ENCODE measurements around the gene AXIN1.
A peak's percentile ranks its signal among the peaks of the same experiment; 100 is the strongest.

The AXIN1 gene

DNA sequence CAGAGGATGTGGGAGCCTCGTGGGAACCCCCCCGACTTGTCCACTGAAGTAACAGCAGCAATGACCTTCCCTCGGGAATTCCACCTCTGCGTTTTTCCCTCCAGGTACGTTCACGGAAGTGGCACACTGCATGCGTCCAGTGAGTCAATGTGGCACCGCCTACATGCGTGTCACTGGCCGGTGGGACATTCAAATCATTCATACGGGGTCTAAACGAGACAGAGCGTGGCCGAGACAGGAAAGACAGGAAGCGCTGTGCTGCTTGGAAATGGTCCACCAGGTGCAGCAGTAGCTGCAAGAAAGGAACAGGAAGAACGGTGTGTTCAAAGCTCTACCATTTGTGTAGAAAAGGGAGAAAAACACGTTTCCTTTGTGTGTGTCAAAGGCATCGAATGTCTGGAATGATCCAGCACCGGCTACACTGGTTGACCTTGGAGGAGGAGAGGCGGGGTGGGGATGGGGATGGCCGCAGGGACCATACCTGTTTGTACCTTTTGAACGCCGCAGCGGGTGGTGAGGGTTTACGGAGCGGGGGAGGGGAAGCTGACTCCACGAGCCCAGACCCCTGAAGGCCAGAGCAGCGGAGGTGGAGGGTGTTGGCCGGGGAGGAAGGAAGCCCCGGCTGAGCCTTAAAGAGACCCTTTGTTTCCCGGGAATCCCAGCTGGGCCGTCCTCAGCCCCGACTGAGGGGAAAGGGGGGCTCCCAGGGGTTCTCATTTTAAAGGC is 31.0 kb upstream of the AXIN1 start:
- H4K20me1 ChIP-seq (ENCODE audit: insufficient read depth, low read length, poor library complexity, severe bottlenecking), result no peaks in the 10 kb centered on the region
- peak overlapping the region; percentile 19; the same call in 1 of the 2 replicates for H2AFZ ChIP-seq (ENCODE audit: low read length)
- no peak for TF ChIP-seq EZH2phosphoT487 (IDR thresholded peaks at IDR 0.05; ENCODE audit: borderline replicate concordance)
- TF ChIP-seq, protein P1, sequence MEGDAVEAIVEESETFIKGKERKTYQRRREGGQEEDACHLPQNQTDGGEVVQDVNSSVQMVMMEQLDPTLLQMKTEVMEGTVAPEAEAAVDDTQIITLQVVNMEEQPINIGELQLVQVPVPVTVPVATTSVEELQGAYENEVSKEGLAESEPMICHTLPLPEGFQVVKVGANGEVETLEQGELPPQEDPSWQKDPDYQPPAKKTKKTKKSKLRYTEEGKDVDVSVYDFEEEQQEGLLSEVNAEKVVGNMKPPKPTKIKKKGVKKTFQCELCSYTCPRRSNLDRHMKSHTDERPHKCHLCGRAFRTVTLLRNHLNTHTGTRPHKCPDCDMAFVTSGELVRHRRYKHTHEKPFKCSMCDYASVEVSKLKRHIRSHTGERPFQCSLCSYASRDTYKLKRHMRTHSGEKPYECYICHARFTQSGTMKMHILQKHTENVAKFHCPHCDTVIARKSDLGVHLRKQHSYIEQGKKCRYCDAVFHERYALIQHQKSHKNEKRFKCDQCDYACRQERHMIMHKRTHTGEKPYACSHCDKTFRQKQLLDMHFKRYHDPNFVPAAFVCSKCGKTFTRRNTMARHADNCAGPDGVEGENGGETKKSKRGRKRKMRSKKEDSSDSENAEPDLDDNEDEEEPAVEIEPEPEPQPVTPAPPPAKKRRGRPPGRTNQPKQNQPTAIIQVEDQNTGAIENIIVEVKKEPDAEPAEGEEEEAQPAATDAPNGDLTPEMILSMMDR (conservative IDR thresholded peaks at IDR 0.05; ENCODE audit: low read length), result no peak
- H3K4me2 ChIP-seq (ENCODE audit: low read depth, low read length, poor library complexity, severe bottlenecking), result peak overlapping the region; percentile 79
- no peaks in the 10 kb centered on the region for H3K27me3 ChIP-seq (ENCODE audit: insufficient read depth, low read length, poor library complexity, severe bottlenecking)
- H3K4me3 ChIP-seq (ENCODE audit: low read length, poor library complexity, severe bottlenecking), result peak overlapping the region; percentile 78
- H3K9ac ChIP-seq (ENCODE audit: low read depth, low read length, poor library complexity, severe bottlenecking), result peak overlapping the region; percentile 77
- peaks cover 21% of the 10 kb centered on the region for H3K79me2 ChIP-seq (ENCODE audit: insufficient read depth, low read length)
- H3K4me1 ChIP-seq (ENCODE audit: insufficient read depth, low read length, poor library complexity, severe bottlenecking), result peaks cover 18% of the 10 kb centered on the region
- H3K36me3 ChIP-seq (ENCODE audit: insufficient read depth, low read length), result no peaks in the 10 kb centered on the region
- H3K9me2 ChIP-seq (replicated peaks; ENCODE audit: low read depth, low read length), result no peaks in the 10 kb centered on the region
- H3K9me3 ChIP-seq (ENCODE audit: insufficient read depth, low read depth, low read length), result no peaks in the 10 kb centered on the region
- H3F3A ChIP-seq (ENCODE audit: low read depth), result no peaks in the 10 kb centered on the region

DNA sequence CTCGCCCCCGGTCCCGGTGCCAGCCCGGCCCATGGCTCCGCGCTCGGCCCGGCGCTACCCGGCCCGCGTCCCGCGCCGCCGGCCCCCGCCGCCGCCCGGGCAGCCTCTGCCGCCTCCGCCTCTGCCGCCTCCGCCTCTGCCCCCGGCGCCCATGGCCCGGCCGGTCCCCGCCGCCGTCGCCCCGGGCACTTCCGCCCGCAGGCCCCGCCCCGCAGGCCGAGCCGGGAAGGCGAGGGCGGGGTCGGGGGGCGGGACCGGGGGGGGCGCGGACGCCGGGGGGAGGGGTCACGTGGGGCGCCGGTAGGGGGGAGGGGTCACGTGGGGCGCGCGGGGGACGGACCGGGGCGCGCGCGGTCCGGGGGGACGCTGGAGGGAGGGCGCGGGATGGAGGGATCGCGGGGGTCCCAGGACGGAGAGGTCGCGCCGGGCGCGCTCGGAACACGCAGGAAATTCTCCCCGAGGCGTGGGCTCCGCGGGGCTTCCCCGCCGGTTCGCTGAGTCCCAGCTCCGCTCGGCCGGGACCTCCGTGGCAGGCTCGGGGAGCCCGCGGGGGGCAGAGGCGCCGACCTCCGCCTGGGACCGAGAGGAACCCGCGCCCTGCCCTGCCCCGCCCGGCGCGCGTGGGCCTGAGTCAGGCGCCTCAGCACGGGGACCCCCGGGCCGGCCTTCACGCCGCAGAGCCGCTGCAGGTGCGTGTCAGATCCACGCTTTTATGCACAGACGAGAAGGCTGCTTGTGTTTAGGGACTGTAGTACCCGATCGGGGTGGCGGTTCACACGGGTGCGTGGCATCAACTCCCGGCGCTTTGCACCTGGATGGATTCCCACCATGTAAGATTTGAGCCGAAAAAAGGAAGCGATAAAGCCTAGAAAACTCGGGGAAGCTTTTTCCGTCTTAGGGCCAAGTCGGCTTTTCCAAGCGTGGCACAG is 29.5 kb upstream of the AXIN1 start, which contains the start of gene PGAP6:
Gene PGAP6 (minus strand): TSS at position 190 of the 929 bp plus-strand sequence. CDS start 157 bp downstream, at position 33.
- H3K27me3 ChIP-seq (ENCODE audit: insufficient read depth, low read length, poor library complexity, severe bottlenecking), result no peaks in the 10 kb centered on the region
- H3K9me2 ChIP-seq (replicated peaks; ENCODE audit: low read depth, low read length), result no peaks in the 10 kb centered on the region
- no peaks in the 10 kb centered on the region for H3F3A ChIP-seq (ENCODE audit: low read depth)
- H3K79me2 ChIP-seq (ENCODE audit: insufficient read depth, low read length), result peaks cover 21% of the 10 kb centered on the region
- H4K20me1 ChIP-seq (ENCODE audit: insufficient read depth, low read length, poor library complexity, severe bottlenecking), result no peaks in the 10 kb centered on the region
- H3K9ac ChIP-seq (ENCODE audit: low read depth, low read length, poor library complexity, severe bottlenecking), result peak within 1 kb of the TSS; percentile 77
- no peak for TF ChIP-seq EZH2phosphoT487 (IDR thresholded peaks at IDR 0.05; ENCODE audit: borderline replicate concordance)
- TF ChIP-seq, protein P1 (conservative IDR thresholded peaks at IDR 0.05; ENCODE audit: low read length), result no peak
- H3K4me3 ChIP-seq (ENCODE audit: low read length, poor library complexity, severe bottlenecking), result peak within 1 kb of the TSS; percentile 78
- H3K36me3 ChIP-seq (ENCODE audit: insufficient read depth, low read length), result no peaks in the 10 kb centered on the region
- no peaks in the 10 kb centered on the region for H3K9me3 ChIP-seq (ENCODE audit: insufficient read depth, low read depth, low read length)
- peak within 1 kb of the TSS; percentile 64; the same call in 1 of the 2 replicates for H2AFZ ChIP-seq (ENCODE audit: low read length)
- peaks cover 18% of the 10 kb centered on the region for H3K4me1 ChIP-seq (ENCODE audit: insufficient read depth, low read length, poor library complexity, severe bottlenecking)
- peak within 1 kb of the TSS; percentile 79 for H3K4me2 ChIP-seq (ENCODE audit: low read depth, low read length, poor library complexity, severe bottlenecking)

DNA sequence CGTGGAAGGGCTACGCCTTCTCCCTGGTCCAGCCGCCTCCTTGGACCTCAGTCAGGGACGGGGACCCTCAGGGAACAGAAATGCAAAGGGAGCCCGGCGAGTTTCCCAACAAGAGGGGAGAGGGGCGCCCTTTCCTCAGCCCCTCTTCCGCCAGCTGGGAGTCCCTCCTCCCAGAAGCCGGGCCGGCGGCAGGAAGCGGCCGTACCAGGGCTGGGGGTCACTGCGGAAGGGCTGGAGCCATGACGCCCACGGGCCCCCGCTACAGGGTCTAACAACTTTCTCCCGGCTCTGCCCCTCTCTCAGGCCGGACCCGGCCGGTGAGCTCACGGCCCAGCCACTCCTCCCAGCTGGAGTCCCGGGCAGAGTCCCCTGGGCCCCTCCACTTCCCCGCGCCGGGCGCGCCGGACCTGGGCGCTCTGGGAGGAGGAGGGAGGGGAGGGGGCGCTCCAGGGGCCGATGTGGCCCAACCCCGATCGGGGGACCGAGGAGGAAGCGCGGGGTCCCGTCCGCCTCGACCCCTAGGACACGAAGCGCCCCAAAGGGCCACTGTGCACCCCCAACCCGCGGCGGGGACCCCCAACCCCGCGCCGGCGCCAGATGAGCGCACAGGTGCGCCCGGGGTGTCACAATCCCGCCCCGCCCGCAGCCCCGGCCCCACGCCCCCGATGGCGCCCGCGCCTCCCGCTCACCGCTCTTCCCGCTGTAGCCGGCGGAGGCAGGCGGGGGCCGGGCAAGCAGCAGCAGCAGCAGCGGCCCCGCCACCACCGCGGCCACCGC is 28.7 kb upstream of the AXIN1 start:
- Histone ChIP-seq H4K20me1 (ENCODE audit: insufficient read depth, low read length, poor library complexity, severe bottlenecking) (no peaks in the 10 kb centered on the region), H3F3A (ENCODE audit: low read depth) (no peaks in the 10 kb centered on the region), H3K36me3 (ENCODE audit: insufficient read depth, low read length) (no peaks in the 10 kb centered on the region), H3K79me2 (ENCODE audit: insufficient read depth, low read length) (peaks cover 21% of the 10 kb centered on the region), H3K9ac (ENCODE audit: low read depth, low read length, poor library complexity, severe bottlenecking) (peak overlapping the region; percentile 76), H3K9me3 (ENCODE audit: insufficient read depth, low read depth, low read length) (no peaks in the 10 kb centered on the region), H3K27me3 (ENCODE audit: insufficient read depth, low read length, poor library complexity, severe bottlenecking) (no peaks in the 10 kb centered on the region), H3K9me2 (replicated peaks; ENCODE audit: low read depth, low read length) (no peaks in the 10 kb centered on the region), H3K4me1 (ENCODE audit: insufficient read depth, low read length, poor library complexity, severe bottlenecking) (peaks cover 18% of the 10 kb centered on the region), H3K4me2 (ENCODE audit: low read depth, low read length, poor library complexity, severe bottlenecking) (peak overlapping the region; percentile 70), H2AFZ (ENCODE audit: low read length) (no peak overlapping the region), H3K4me3 (ENCODE audit: low read length, poor library complexity, severe bottlenecking) (peak overlapping the region; percentile 76)
- TF ChIP-seq EZH2phosphoT487 (IDR thresholded peaks at IDR 0.05; ENCODE audit: borderline replicate concordance), result no peak
- TF ChIP-seq, protein P1 (conservative IDR thresholded peaks at IDR 0.05; ENCODE audit: low read length), result no peak

All from Loucy (cell line).